Panc1 (cell line): ENCODE measurements around the gene GAMT. TPM values are rescaled to one million over a fixed set of nuclear protein-coding genes. Genes with fewer than 3 reads are reported as not detected.

Experiments
- ATAC-seq: fragments of 200-7000 bp; cut with Tn5 transposase; 2 replicates; pipeline ENCODE4 v1.9.1; 2020; ENCODE audit warnings: mild to moderate bottlenecking, moderate library complexity
- BruUV-seq: library from RNA; stranded (reverse); fragments of 400-500 nt; replicated peaks from 2 replicates; lab custom pipeline; 2021; lab: Mats Ljungman, UMichigan
- CTCF ChIA-PET: fragments of 300-600 bp; sonication (Branson Sonifier 250); formaldehyde crosslinking; loops from one replicate; lab custom pipeline; 2022; ENCODE audit warnings: antibody characterized with exemption; lab: Charles Lee
- POLR2A ChIA-PET: fragments of 300-600 bp; sonication (Branson Sonifier 250); formaldehyde crosslinking; loops from one replicate; lab custom pipeline; 2022; ENCODE audit warnings: antibody characterized with exemption; lab: Charles Lee
- DNase-seq: peaks from one replicate; pipeline ENCODE4 v3.0.0-alpha.2; 2010; ENCODE audit warnings: low read depth, low spot score
- H3K27ac ChIP-seq: 2 replicates; pipeline ENCODE4 v1.5.1; 2011; ENCODE audit warnings: mild to moderate bottlenecking, low read length, inconsistent platforms
- H3K27me3 ChIP-seq: fragments of 200-500 bp; sonication (Bioruptor generic); 2 replicates; pipeline ENCODE4 v1.6.0; 2014; ENCODE audit warnings: low read length, inconsistent platforms; ENCODE audit not compliant: control insufficient read depth, insufficient read depth
- H3K36me3 ChIP-seq: fragments of 200-500 bp; sonication (Bioruptor generic); 2 replicates; pipeline ENCODE4 v1.5.1; 2014; ENCODE audit warnings: inconsistent platforms, mild to moderate bottlenecking, low read length, moderate library complexity; ENCODE audit not compliant: control insufficient read depth, insufficient read depth
- H3K4me1 ChIP-seq: 2 replicates; pipeline ENCODE4 v1.5.1; 2011; ENCODE audit warnings: inconsistent platforms, mild to moderate bottlenecking, low read length, moderate library complexity; ENCODE audit not compliant: control insufficient read depth, insufficient read depth
- H3K4me3 ChIP-seq, 2 experiments: 2 replicates each; pipeline ENCODE4 v1.5.1; 2011 to 2012; ENCODE audit warnings: low read depth in 2 of 2, low read length in 2 of 2, mild to moderate bottlenecking in 2 of 2, inconsistent platforms in 1 of 2, moderate library complexity in 1 of 2
- H3K9me3 ChIP-seq: fragments of 200-500 bp; sonication (Bioruptor generic); 2 replicates; pipeline ENCODE4 v1.5.1; 2014; ENCODE audit warnings: low read depth, mild to moderate bottlenecking, inconsistent platforms, low read length, moderate library complexity; ENCODE audit not compliant: control insufficient read depth, insufficient read depth
- POLR2AphosphoS5 ChIP-seq: IDR thresholded peaks from 2 replicates; pipeline ENCODE4 v1.6.1; 2012; ENCODE audit warnings: mild to moderate bottlenecking, low read depth, low read length, moderate library complexity
- SIN3A ChIP-seq: IDR thresholded peaks from 2 replicates; pipeline ENCODE4 v1.6.1; 2012; ENCODE audit warnings: low read depth, mild to moderate bottlenecking, low read length, moderate library complexity, borderline replicate concordance; ENCODE audit not compliant: insufficient read depth
- TCF7L2 ChIP-seq: IDR thresholded peaks from 2 replicates; pipeline ENCODE4 v1.6.1; 2011; ENCODE audit warnings: mild to moderate bottlenecking, low read depth, low read length, inconsistent platforms
- in situ Hi-C: cut with HindIII; loops from 2 replicates; pipeline ENCODE4 v1.10.0; 2016; ENCODE audit warnings: low sequenced_read_pairs, low pct_unique_long_range_greater_than_20kb
- intact Hi-C: fragments of 100-400 bp; cut with micrococcal nuclease; formaldehyde crosslinking; loops from one replicate; pipeline ENCODE4 v1.10.0; 2022; ENCODE audit not compliant: unreplicated experiment
- total RNA-seq: library from RNA; stranded (reverse); gene quantifications from one replicate; pipeline ENCODE4 v1.2.1, GENCODE V29; 2021; ENCODE audit not compliant: unreplicated experiment
- TF ChIP-seq, protein P1 (sequence below), 2 experiments: IDR thresholded peaks; 2 replicates each; pipeline ENCODE4 v1.6.1; 2011 to 2012; ENCODE audit warnings: low read depth in 2 of 2, control low read depth in 1 of 2, low read length in 1 of 2, mild to moderate bottlenecking in 1 of 2, moderate library complexity in 1 of 2; ENCODE audit not compliant: insufficient read depth in 1 of 2
- TF ChIP-seq, protein P2 (sequence below): fragments of 450-650 bp; IDR thresholded peaks from 2 replicates; pipeline ENCODE4 v1.5.1; 2017; ENCODE audit warnings: mild to moderate bottlenecking

GAMT gene
- total RNA-seq, 1 experiment from 2014 or later, result 21.2 TPM

DNA sequence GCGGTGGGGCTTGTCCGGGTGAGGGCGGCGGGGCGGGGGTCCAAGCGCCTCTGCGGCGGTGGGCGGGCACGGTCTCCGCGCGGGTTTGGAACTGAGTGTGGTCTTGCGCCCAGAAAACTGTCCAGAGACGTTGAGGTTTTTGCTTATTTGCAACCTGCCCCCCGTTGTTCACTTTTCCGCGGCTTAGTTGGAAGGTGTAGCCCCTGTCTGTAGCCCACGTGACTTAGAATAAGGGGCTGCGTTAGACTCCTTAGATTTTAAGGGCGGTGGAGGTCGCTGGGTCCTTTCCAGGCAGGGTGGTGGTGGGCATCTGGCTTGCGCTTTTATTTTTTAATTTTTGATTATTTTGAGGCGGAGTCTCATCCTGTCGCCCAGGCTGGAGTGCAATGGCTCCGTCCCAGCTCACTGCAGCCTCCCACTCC is 37.6 kb upstream of the GAMT start:
- intact Hi-C loops, result no loop called here

DNA sequence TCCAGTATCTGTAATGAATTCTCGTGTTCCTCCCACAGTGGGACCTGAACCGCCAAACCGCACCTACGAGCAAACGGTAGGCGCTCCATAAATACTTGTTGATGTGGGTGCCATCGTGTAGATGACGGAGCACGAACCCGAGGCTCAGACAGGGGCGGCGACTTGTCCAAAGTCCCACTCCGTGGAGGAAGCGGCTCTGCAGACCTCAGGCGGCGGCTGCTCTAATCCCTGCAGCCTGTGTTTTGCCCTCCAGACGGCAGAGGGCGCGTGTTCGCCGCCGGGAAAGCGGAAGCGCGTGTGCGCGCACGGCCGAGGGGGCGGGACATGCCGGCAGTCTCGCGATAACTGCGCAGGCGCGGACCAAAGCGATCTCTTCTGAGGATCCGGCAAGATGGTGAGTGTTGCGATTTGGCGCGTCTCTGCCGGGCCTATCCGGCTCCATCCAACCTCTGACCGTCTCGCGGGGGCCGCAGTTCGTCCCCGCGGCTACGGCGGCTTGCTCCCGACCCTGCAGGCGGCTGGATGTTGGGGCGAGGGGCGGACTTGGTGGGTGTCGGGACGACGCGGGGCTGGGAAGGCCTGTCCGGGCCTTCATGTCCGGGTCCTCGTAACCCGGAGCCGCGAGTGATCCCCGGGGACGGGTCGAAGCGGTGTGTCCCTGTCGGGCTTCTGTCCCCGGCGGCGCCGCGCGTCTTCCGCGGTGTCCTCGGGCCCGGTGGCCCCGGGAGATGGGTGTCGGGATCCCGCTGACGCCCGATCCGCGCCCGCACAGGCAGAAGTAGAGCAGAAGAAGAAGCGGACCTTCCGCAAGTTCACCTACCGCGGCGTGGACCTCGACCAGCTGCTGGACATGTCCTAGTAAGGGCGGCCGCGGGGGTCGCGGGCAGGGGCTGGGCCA is 36.9 kb upstream of the GAMT start, which contains the start of gene RPS15:
RPS15 (plus strand) TSS at position 362 of the 898 bp plus-strand sequence; CDS start at position 392, 30 bp downstream.
- intact Hi-C loops, result no loop called here
- H3K4me3 ChIP-seq, result peak within 1 kb of the TSS; percentile 73 to 86
- TF ChIP-seq, protein P1, sequence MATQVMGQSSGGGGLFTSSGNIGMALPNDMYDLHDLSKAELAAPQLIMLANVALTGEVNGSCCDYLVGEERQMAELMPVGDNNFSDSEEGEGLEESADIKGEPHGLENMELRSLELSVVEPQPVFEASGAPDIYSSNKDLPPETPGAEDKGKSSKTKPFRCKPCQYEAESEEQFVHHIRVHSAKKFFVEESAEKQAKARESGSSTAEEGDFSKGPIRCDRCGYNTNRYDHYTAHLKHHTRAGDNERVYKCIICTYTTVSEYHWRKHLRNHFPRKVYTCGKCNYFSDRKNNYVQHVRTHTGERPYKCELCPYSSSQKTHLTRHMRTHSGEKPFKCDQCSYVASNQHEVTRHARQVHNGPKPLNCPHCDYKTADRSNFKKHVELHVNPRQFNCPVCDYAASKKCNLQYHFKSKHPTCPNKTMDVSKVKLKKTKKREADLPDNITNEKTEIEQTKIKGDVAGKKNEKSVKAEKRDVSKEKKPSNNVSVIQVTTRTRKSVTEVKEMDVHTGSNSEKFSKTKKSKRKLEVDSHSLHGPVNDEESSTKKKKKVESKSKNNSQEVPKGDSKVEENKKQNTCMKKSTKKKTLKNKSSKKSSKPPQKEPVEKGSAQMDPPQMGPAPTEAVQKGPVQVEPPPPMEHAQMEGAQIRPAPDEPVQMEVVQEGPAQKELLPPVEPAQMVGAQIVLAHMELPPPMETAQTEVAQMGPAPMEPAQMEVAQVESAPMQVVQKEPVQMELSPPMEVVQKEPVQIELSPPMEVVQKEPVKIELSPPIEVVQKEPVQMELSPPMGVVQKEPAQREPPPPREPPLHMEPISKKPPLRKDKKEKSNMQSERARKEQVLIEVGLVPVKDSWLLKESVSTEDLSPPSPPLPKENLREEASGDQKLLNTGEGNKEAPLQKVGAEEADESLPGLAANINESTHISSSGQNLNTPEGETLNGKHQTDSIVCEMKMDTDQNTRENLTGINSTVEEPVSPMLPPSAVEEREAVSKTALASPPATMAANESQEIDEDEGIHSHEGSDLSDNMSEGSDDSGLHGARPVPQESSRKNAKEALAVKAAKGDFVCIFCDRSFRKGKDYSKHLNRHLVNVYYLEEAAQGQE (IDR thresholded peaks at IDR 0.05; ENCODE audit: insufficient read depth in 1 of 2, low read depth in 2 of 2, low read length in 1 of 2), result peak in 1 of 2 experiments; percentile 25; a peak in 1 of 4 replicates
- TF ChIP-seq, protein P2, sequence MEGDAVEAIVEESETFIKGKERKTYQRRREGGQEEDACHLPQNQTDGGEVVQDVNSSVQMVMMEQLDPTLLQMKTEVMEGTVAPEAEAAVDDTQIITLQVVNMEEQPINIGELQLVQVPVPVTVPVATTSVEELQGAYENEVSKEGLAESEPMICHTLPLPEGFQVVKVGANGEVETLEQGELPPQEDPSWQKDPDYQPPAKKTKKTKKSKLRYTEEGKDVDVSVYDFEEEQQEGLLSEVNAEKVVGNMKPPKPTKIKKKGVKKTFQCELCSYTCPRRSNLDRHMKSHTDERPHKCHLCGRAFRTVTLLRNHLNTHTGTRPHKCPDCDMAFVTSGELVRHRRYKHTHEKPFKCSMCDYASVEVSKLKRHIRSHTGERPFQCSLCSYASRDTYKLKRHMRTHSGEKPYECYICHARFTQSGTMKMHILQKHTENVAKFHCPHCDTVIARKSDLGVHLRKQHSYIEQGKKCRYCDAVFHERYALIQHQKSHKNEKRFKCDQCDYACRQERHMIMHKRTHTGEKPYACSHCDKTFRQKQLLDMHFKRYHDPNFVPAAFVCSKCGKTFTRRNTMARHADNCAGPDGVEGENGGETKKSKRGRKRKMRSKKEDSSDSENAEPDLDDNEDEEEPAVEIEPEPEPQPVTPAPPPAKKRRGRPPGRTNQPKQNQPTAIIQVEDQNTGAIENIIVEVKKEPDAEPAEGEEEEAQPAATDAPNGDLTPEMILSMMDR, result peak; percentile 94
- TF ChIP-seq SIN3A, result peak; percentile 77; the same call in 1 of the 2 replicates
- TF ChIP-seq POLR2AphosphoS5, result peak; percentile 98
- peak; percentile 77 for TF ChIP-seq TCF7L2
- ATAC-seq (peak; percentile 85), DNase-seq (peak; percentile 68)
- ChIA-PET POLR2A (no interaction called here), CTCF (no interaction called here)
- BruUV-seq, result TSS peak; percentile 95
- H3K27me3 ChIP-seq, result no peaks in the 10 kb centered on the region
- peaks cover 33% of the 10 kb centered on the region for H3K4me1 ChIP-seq
- H3K27ac ChIP-seq, result peak within 1 kb of the TSS; percentile 87
- peaks cover 6% of the 10 kb centered on the region for H3K36me3 ChIP-seq
- H3K9me3 ChIP-seq, result no peaks in the 10 kb centered on the region
- in situ Hi-C loops, result no loop called here

More for the DNA sequence above, 37.6 kb upstream of the GAMT start:
- BruUV-seq, result no TSS peak
- Histone ChIP-seq H3K9me3 (no peaks in the 10 kb centered on the region), H3K27me3 (no peaks in the 10 kb centered on the region), H3K36me3 (peaks cover 6% of the 10 kb centered on the region), H3K27ac (peak overlapping the region; percentile 87), H3K4me3 (peak overlapping the region; percentile 73 to 86), H3K4me1 (peaks cover 37% of the 10 kb centered on the region)
- in situ Hi-C loops, result no loop called here
- TF ChIP-seq, protein P2, result no peak
- TF ChIP-seq POLR2AphosphoS5 (no peak), SIN3A (no peak), TCF7L2 (no peak)
- TF ChIP-seq, protein P1 (IDR thresholded peaks at IDR 0.05; ENCODE audit: insufficient read depth in 1 of 2, low read depth in 2 of 2, low read length in 1 of 2), result no peak
- DNase-seq (no peak), ATAC-seq (no peak)
- CTCF ChIA-PET, result no interaction called here
- POLR2A ChIA-PET, result no interaction called here
